HFF-Myc (cell line): ENCODE data around the gene CPTP.

Source experiments
- DNase-seq: peaks from one replicate; pipeline ENCODE4 v3.0.0-alpha.2; 2011; ENCODE audit warnings: low read depth; ENCODE audit errors: extremely low read depth
- H3K4me3 ChIP-seq: replicated peaks from 2 replicates; pipeline ENCODE4 v1.5.1; 2011; ENCODE audit warnings: low read depth, mild to moderate bottlenecking, control low read depth, low read length
- CTCF ChIP-seq: IDR thresholded peaks from 2 replicates; pipeline ENCODE4 v1.5.1; 2012; ENCODE audit warnings: mild to moderate bottlenecking, low read depth, low read length, control low read depth; ENCODE audit errors: missing control alignments

Gene CPTP

GRCh38 chr1:1373815-1374588 is 49.4 kb downstream of the CPTP start:
- no peak for DNase-seq
- TF ChIP-seq CTCF, result no peak
- H3K4me3 ChIP-seq, result peak overlapping the region; percentile 98

- peak overlapping the region; percentile 98 for H3K4me3 ChIP-seq
- no peak for TF ChIP-seq CTCF
- no peak for DNase-seq
Observed at GRCh38 chr1:1374589-1374928, 50.0 kb downstream of the CPTP start.

- TF ChIP-seq CTCF, result peak; percentile 27
- peak; percentile 99 for DNase-seq
- peak within 1 kb of the TSS; percentile 98 for H3K4me3 ChIP-seq
Observed at GRCh38 chr1:1374929-1375662, 50.5 kb downstream of the CPTP start, which contains the start of gene AURKAIP1. TSS of gene AURKAIP1 (minus strand) at chr1:1375207. CDS start at chr1:1374756, 451 bp downstream.

GRCh38 chr1:1376551-1377226 is 52.1 kb downstream of the CPTP start:
- DNase-seq, result no peak
- no peak for TF ChIP-seq CTCF
- H3K4me3 ChIP-seq, result no peak overlapping the region

GRCh38 chr1:1377540-1378205 is 53.1 kb downstream of the CPTP start:
- no peak for DNase-seq
- TF ChIP-seq CTCF, result no peak
- H3K4me3 ChIP-seq, result no peak overlapping the region
